T-helper 17 cell (primary cell): Measurements from ENCODE around the gene TSEN54. TPM values are rescaled to one million over a fixed set of nuclear protein-coding genes. Genes with fewer than 3 reads are reported as not detected.

Experiments used
- ATAC-seq: fragments of 150-1000 bp; cut with Tn5 transposase; 2 replicates; pipeline ENCODE4 v1.10.0; 2021; ENCODE audit warnings: mild to moderate bottlenecking, moderate library complexity
- DNase-seq, 3 donors: peaks; one replicate each; pipeline versions ENCODE4 v3.0.0 to v3.0.0-alpha.2; 2020 to 2021
- H3K9me3 ChIP-seq: one replicate; pipeline ENCODE4 v1.7.0; 2013; ENCODE audit warnings: low read length, mild to moderate bottlenecking; ENCODE audit not compliant: control insufficient read depth, poor library complexity, severe bottlenecking
- H3K27ac Mint-ChIP-seq: one replicate; pipeline ENCODE4 v1.8.0; 2022; ENCODE audit warnings: mild to moderate bottlenecking, moderate library complexity, mixed read lengths
- H3K27me3 Mint-ChIP-seq: one replicate; pipeline ENCODE4 v1.8.0; 2022; ENCODE audit warnings: mixed read lengths
- H3K36me3 Mint-ChIP-seq: one replicate; pipeline ENCODE4 v1.8.0; 2022; ENCODE audit warnings: low read depth, mixed read lengths
- H3K4me1 Mint-ChIP-seq: one replicate; pipeline ENCODE4 v1.8.0; 2022; ENCODE audit warnings: mild to moderate bottlenecking, mixed read lengths
- H3K4me3 Mint-ChIP-seq: one replicate; pipeline ENCODE4 v1.8.0; 2022; ENCODE audit warnings: mild to moderate bottlenecking, moderate library complexity, mixed read lengths
- total RNA-seq, 4 donors: library from RNA in 2 of 4; stranded (reverse) in 2 of 4; gene quantifications; one replicate each; pipeline ENCODE4 v1.2.3 and lab custom pipeline; 2022 to 2026

TSEN54 gene
- total RNA-seq, 2 donors from 2014 or later: 49.7 to 56.5 TPM

GRCh38 chr17:75555679-75556153 lies 39.4 kb downstream of the TSEN54 start:
- ATAC-seq: no peak
- DNase-seq: no peak
- H3K27me3 Mint-ChIP-seq: no peaks in the 10 kb centered on the region
- H3K27ac Mint-ChIP-seq: no peak overlapping the region
- H3K36me3 Mint-ChIP-seq: no peaks in the 10 kb centered on the region
- no peaks in the 10 kb centered on the region for H3K9me3 ChIP-seq
- no peaks in the 10 kb centered on the region for H3K4me1 Mint-ChIP-seq
- no peak overlapping the region for H3K4me3 Mint-ChIP-seq

- no peak for DNase-seq
- no peak overlapping the region for H3K27ac Mint-ChIP-seq
- no peaks in the 10 kb centered on the region for H3K36me3 Mint-ChIP-seq
- ATAC-seq: no peak
- no peaks in the 10 kb centered on the region for H3K9me3 ChIP-seq
- H3K27me3 Mint-ChIP-seq: no peaks in the 10 kb centered on the region
- no peaks in the 10 kb centered on the region for H3K4me1 Mint-ChIP-seq
- no peak overlapping the region for H3K4me3 Mint-ChIP-seq
Measured at GRCh38 chr17:75557075-75557851, 40.9 kb downstream of the TSEN54 start.

GRCh38 chr17:75557852-75558665 lies 41.7 kb downstream of the TSEN54 start:
- Mint-ChIP-seq H3K27ac (no peak overlapping the region), H3K36me3 (no peaks in the 10 kb centered on the region), H3K4me3 (no peak overlapping the region), H3K4me1 (no peaks in the 10 kb centered on the region), H3K27me3 (no peaks in the 10 kb centered on the region)
- DNase-seq (no peak), ATAC-seq (no peak)
- no peaks in the 10 kb centered on the region for H3K9me3 ChIP-seq

- no peak overlapping the region for H3K27ac Mint-ChIP-seq
Measured at GRCh38 chr17:75558666-75559530, 42.6 kb downstream of the TSEN54 start.

GRCh38 chr17:75559958-75560533 lies 43.7 kb downstream of the TSEN54 start:
- H3K27me3 Mint-ChIP-seq: no peaks in the 10 kb centered on the region
- H3K9me3 ChIP-seq: no peaks in the 10 kb centered on the region
- H3K27ac Mint-ChIP-seq: no peak overlapping the region
- DNase-seq (no peak), ATAC-seq (no peak)
- no peaks in the 10 kb centered on the region for H3K4me1 Mint-ChIP-seq
- no peak overlapping the region for H3K4me3 Mint-ChIP-seq
- H3K36me3 Mint-ChIP-seq: no peaks in the 10 kb centered on the region

More at GRCh38 chr17:75558666-75559530, 42.6 kb downstream of the TSEN54 start:
- DNase-seq (no peak), ATAC-seq (peak; percentile 68)
- Mint-ChIP-seq H3K4me1 (no peaks in the 10 kb centered on the region), H3K4me3 (no peak overlapping the region), H3K36me3 (no peaks in the 10 kb centered on the region), H3K27me3 (no peaks in the 10 kb centered on the region)
- H3K9me3 ChIP-seq: no peaks in the 10 kb centered on the region

DNA sequence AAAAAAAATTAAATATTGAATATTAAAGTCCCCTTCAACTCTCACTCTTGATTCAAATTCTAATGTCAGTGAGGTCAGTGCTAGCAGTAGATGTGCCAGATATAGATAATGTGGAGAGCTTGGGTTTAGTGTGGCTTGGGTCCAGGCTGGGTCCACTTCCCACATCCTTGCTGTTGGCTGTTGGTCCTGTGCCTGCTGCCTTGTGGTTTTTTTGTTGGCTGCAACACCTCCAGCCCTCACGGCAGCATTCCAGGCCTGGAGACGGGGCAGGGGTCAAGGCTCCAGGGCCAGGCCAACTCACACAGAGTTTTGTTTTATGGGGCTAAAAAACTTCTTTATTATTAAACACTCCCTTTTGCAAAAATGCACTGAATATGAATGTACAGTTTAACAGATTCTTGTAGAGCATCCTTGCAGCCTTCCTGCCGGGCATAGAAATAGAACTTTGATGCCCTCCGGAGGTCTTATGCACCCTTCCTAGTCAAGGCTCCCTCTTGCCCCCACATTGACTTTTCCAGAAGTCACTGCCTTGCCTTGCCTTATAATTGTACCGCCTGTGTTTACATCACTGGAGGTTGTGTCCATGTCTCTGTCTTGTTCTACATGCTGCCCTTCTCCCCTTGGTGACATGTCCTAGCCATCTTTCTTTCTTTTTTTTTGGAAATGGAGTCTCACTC lies 45.7 kb downstream of the TSEN54 start:
- Mint-ChIP-seq H3K27me3 (no peaks in the 10 kb centered on the region), H3K4me1 (peaks cover 9% of the 10 kb centered on the region), H3K4me3 (no peak overlapping the region), H3K27ac (no peak overlapping the region), H3K36me3 (peaks cover 2% of the 10 kb centered on the region)
- H3K9me3 ChIP-seq: no peaks in the 10 kb centered on the region
- no peak for DNase-seq
- ATAC-seq: no peak

- Mint-ChIP-seq H3K27me3 (no peaks in the 10 kb centered on the region), H3K27ac (no peak overlapping the region), H3K4me1 (peaks cover 9% of the 10 kb centered on the region), H3K36me3 (peaks cover 2% of the 10 kb centered on the region), H3K4me3 (no peak overlapping the region)
- DNase-seq: no peak
- H3K9me3 ChIP-seq: no peaks in the 10 kb centered on the region
- ATAC-seq: no peak
Measured at GRCh38 chr17:75563063-75563758, 46.9 kb downstream of the TSEN54 start.

DNA sequence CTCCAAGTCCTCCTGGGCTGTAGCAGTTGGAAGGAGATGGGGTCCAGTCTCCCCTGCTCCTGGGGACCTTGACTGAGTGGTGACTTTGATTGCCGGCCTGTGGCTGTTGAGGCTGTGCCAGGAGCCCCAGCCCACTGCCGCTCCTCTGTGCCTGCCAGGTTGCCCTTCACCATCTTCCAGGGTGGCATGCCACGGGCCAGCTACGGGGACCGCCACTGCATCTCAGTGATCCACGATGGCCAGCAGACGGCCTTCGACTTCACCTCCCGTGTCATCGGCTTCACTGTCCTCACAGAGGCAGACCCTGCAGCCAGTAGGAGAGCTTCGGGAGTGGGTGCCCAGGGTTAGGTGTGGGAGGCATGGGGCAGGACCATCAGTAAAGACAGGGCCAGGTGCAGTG lies 47.9 kb downstream of the TSEN54 start:
- peaks cover 2% of the 10 kb centered on the region for H3K36me3 Mint-ChIP-seq
- peaks cover 9% of the 10 kb centered on the region for H3K4me1 Mint-ChIP-seq
- no peak for ATAC-seq
- H3K9me3 ChIP-seq: no peaks in the 10 kb centered on the region
- no peak overlapping the region for H3K27ac Mint-ChIP-seq
- no peak overlapping the region for H3K4me3 Mint-ChIP-seq
- no peaks in the 10 kb centered on the region for H3K27me3 Mint-ChIP-seq
- DNase-seq: no peak

DNA sequence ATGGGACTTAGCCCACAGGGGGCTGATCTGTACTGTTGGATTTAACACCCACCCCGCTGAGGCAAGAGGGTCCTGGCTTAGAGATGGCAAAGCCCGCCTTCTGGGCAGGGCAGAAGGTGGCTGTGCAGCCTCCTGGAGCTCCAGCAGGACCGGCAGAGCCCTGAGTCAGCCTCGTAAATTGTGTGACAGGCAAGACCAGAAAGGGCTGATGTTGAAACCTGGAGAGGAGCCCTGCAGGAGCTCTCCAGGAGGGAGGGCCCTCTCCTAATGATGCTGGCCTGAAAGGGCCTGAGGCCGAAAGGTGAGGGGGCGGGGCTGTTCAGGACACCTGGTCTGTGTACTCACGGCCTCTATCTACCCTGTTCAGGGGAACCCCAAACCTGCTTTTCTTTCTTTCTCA lies 48.7 kb downstream of the TSEN54 start:
- H3K4me1 Mint-ChIP-seq: peaks cover 9% of the 10 kb centered on the region
- DNase-seq (no peak), ATAC-seq (no peak)
- H3K27ac Mint-ChIP-seq: no peak overlapping the region
- no peak overlapping the region for H3K4me3 Mint-ChIP-seq
- peaks cover 2% of the 10 kb centered on the region for H3K36me3 Mint-ChIP-seq
- no peaks in the 10 kb centered on the region for H3K9me3 ChIP-seq
- no peaks in the 10 kb centered on the region for H3K27me3 Mint-ChIP-seq

GRCh38 chr17:75565618-75566017 lies 49.3 kb downstream of the TSEN54 start:
- ATAC-seq (no peak), DNase-seq (no peak)
- peak overlapping the region; percentile 78 for H3K27ac Mint-ChIP-seq
- H3K9me3 ChIP-seq: no peaks in the 10 kb centered on the region
- H3K27me3 Mint-ChIP-seq: no peaks in the 10 kb centered on the region
- H3K4me3 Mint-ChIP-seq: no peak overlapping the region
- peaks cover 2% of the 10 kb centered on the region for H3K36me3 Mint-ChIP-seq
- H3K4me1 Mint-ChIP-seq: peaks cover 9% of the 10 kb centered on the region

DNA sequence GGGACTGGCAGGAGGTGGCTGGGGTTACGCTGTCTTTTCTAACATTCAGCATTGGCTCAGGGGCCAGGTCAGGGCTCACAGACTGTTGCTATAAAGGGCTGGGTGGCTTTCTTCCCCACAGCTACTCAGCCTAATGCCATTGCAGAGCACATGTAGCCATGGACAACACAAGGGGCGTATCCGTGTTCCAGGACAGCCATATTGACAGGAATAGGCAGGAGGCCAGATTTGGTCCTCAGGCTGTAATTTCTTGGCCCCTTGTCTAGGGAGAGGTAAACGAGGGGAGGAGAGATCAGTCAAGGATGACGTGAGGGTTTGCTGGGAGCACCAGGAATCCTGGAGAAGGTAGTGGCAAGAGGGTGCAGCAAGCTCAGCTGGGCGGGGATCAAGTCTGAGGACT lies 50.1 kb downstream of the TSEN54 start:
- no peak overlapping the region for H3K4me3 Mint-ChIP-seq
- no peaks in the 10 kb centered on the region for H3K27me3 Mint-ChIP-seq
- peaks cover 9% of the 10 kb centered on the region for H3K4me1 Mint-ChIP-seq
- no peak for DNase-seq
- H3K36me3 Mint-ChIP-seq: peaks cover 2% of the 10 kb centered on the region
- H3K9me3 ChIP-seq: no peaks in the 10 kb centered on the region
- peak overlapping the region; percentile 78 for H3K27ac Mint-ChIP-seq
- ATAC-seq: no peak

GRCh38 chr17:75566834-75567233 lies 50.5 kb downstream of the TSEN54 start:
- ATAC-seq (no peak), DNase-seq (no peak)
- H3K36me3 Mint-ChIP-seq: peaks cover 2% of the 10 kb centered on the region
- no peak overlapping the region for H3K27ac Mint-ChIP-seq
- no peaks in the 10 kb centered on the region for H3K27me3 Mint-ChIP-seq
- no peak overlapping the region for H3K4me3 Mint-ChIP-seq
- H3K9me3 ChIP-seq: no peaks in the 10 kb centered on the region
- H3K4me1 Mint-ChIP-seq: peaks cover 9% of the 10 kb centered on the region
